Hematopoietic multipotent progenitor cell treated with erythropoietin and hydrocortisone succinate and interleukin-3 and kit ligand, for 6 days (in vitro differentiated cells): ENCODE results near the gene ADAM10.
"Not testable (repeated sequence)": the region's sequence is repeated elsewhere in the genome, so short reads cannot be mapped to it uniquely, and the experiment has no call there.

ENCODE experiments used
- DNase-seq: peaks from one replicate; pipeline ENCODE4 v3.0.0-alpha.2; 2015

Gene ADAM10

DNA sequence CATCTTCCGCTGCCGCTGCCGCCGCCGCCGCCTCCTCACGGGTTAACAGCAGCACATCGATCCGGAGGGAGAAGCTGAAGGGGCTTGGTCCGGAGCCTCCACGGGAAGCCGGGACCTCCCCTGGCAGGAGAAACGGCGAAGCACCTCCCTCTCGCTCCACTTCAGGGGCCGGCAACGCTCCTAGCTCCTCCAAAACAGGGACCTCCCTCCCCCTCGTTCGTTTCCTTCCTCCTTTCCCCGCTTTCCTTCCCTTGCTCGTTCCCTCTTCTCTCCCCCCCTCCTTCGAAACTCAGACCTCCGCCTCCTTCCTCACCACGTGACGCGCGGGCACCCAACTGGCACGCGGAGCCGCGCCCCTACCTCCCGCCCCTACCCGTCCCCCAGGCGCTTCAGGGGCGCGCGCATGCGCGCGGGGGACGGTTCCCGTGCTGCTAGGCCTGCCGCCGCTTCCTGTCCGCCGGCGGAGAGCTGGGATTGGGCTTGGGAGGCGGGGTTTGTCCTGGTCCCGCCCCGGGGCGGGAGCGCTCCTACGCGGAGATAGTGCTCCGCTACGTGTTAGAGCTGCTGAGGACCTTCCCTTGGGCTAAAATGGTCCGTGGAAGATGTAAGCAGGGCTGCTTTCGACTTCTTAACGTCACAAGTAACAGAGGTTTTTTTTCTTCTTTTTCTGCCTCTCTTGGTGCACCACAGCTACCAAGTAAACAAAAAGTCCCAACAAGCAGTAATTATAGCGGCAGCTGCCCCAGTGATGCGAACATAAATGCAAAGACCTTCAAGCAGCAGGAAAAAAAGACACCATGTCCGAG, at the start of gene ADAM10:
Gene ADAM10 (minus strand): TSS at position 176 of the 806 bp plus-strand sequence. CDS start 173 bp downstream, at position 3.
- peak; percentile 98 for DNase-seq

DNA sequence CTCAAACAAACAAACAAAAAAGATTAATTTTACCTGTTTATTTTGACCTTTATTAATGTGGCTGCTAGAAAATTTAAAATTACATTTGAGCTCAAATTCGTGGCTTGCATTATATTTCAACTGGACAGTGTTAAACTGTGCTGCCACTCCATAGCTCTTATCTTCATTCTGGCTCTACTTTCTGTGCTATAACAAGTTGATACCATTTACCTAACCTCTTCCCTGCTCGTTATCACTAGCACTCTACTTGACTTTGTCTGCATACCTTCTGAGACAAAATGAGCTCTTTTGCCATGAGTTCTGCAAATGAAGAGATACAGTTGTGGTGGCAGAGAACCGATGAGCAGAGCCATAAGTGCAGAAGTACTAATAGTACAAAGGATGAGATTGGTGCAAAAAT, 48.0 kb upstream of the ADAM10 start:
- no peak for DNase-seq

DNA sequence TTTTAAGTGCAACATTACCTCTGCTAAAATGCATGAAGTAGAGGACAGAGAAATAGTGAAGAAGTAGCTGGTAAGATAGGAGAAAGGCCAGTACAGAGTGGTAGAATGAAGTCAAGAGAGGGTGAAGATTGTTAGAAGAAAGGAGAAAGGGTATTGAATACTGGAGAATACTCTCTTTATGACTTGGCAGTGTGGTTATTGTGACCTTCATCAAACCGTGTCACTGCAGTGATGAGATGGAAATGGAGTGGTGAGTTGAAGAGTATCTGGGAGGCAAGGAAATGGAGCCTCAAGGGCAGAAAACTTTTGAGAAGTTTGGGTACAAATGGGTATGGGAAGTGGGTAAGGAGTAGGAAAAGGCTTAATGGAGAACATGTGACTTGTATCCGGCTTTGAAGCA, 46.3 kb upstream of the ADAM10 start:
- DNase-seq = no peak

DNA sequence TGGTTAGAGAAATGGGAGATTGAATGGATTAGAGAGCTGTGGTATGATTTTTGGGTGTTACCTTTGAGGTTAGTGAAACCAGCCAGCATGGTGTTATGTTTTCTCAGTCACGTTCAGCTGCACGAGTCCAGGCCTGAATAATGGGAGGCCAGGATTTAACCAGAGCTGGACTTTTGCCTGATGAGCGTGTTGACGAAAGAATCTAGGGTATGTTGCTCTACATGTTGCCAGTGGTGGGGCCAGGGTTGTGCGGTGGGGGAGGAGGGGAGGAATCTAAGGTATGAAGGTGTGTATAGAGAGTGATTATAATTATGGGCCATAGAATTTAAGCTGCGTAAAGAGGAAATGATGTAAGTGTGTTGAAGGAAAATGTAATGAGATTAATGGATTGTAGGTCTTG, 44.4 kb upstream of the ADAM10 start:
- no peak for DNase-seq

GRCh38 chr15:58788056-58788710, 38.7 kb upstream of the ADAM10 start:
- DNase-seq = no peak

DNA sequence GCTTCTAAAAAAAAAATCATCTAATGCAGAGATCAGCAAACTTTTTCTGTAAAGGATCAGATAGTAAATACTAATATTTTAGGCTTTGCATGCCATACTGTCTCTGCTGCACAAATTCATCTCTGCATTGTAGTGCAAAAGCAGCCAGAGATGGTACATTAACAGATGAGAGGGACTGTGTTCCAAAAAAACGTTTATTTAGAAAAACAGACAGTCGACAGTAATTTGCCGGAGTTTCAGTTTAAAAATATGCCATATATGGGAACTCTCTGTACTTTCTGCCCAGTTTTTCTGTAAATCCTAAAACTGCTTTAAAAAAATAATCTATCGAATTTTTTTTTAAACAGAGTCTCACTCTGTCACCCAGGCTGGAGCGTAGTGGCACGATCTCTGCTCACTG, 35.8 kb upstream of the ADAM10 start:
- no peak for DNase-seq

DNA sequence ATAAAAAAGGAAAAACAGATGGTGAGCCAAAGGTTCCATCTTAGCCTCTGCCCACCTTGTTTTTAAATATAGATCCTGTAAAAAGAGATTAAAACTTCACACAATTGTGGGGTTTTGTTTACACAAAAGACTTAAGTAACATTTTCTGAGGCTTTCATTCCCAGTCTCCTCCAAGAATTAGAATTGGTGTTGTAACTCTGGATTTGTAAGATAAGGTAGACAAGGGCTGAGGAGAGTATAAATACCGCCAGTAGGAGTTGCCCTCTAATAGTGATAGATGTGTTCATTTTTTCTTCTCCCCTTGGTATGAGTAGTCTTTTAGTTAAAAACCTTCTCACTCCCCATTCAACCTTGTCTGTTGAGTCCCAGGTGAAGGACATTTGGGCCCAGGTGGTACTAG, 30.0 kb upstream of the ADAM10 start:
- peak; percentile 23 for DNase-seq

DNA sequence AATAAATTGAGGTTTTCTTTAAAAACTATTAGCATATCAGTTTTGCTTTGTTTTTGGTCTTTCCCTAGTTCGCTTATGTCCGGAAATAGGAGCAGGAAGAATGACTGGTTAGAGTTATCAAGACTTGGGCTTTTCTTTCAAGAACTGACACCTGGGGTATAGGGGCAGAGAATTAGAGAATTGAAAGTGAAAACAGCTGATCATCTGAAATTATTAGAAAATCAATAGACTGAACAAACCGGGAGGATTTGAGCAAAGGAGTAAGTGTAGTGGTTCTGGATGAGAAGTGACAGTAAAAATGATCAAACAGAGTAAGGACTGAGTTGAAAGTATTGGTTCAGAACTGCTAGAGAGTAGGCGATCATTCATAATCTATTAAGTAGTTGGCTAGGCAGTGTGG, 27.6 kb upstream of the ADAM10 start:
- DNase-seq = no peak

GRCh38 chr15:58775402-58775801, 25.9 kb upstream of the ADAM10 start:
- DNase-seq = no peak

- DNase-seq = no peak
These were observed 23.5 kb upstream of the ADAM10 start for GRCh38 chr15:58773024-58773423.

DNA sequence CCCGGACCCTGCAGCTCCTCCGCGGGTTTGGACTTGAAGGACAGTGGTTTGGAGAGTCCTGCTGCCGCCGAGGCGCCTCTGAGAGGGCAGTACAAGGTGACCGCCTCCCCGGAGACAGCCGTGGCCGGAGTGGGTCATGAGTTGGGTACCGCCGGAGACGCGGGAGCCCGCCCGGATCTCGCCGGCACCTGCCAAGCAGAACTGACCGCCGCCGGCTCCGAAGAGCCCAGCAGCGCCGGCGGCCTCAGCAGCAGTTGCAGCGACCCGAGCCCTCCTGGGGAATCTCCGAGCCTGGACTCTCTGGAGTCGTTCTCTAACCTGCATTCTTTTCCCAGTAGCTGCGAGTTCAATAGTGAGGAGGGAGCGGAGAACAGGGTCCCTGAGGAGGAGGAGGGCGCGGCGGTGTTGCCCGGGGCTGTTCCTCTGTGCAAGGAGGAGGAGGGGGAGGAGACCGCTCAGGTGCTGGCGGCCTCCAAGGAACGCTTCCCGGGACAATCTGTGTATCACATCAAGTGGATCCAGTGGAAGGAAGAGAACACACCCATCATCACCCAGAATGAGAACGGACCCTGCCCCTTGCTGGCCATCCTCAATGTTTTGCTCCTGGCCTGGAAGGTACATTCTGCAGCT, 22.2 kb upstream of the ADAM10 start:
- DNase-seq = peak; percentile 24

GRCh38 chr15:58770857-58771620, 21.5 kb upstream of the ADAM10 start, which contains the start of gene MINDY2:
Gene MINDY2 (plus strand): TSS chr15:58771302. CDS start chr15:58771396, 94 bp downstream.
- peak; percentile 99 for DNase-seq

DNA sequence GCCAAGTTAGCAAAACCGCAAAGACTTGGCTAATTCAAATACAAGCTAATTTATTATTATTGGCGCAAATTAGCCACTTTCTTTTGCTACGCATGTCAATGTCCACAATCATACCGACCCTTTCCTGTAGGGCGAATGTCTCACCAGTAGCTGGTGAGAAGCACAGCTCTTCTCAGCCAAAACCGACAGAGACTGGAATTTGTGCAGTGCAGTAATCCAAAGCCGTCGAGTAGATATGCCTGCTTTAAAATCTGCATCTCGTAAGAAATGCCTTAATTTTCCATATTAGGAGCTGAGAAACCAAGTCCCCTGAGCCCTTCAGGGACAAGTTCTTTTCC, 21.0 kb upstream of the ADAM10 start:
- peak; percentile 74 for DNase-seq

GRCh38 chr15:58768601-58769004, 19.1 kb upstream of the ADAM10 start:
- DNase-seq = not testable (repeated sequence)

GRCh38 chr15:58766290-58766689, 16.8 kb upstream of the ADAM10 start:
- no peak for DNase-seq

GRCh38 chr15:58764468-58764867, 15.0 kb upstream of the ADAM10 start:
- DNase-seq = no peak

- no peak for DNase-seq
These were observed 13.2 kb upstream of the ADAM10 start for GRCh38 chr15:58762731-58763130.

DNA sequence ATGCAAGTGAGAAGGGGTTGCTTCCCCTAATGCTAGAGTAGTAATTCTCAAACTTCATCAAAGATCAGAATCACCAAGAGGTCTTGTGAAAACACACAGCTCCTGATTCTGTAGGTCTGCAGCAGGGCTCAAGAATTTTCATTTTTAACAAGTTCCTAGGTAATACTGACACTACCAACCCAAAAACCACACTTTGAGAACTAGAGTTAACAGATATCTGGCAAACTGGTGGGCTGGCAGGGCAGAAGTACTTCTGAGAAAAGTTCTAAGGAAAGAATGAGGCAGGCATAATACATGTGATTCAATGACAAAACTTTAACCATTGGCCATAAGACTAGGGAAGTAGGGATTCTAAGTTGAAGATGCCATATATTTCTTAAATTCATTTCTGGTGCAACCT, 12.8 kb upstream of the ADAM10 start:
- DNase-seq = no peak

DNA sequence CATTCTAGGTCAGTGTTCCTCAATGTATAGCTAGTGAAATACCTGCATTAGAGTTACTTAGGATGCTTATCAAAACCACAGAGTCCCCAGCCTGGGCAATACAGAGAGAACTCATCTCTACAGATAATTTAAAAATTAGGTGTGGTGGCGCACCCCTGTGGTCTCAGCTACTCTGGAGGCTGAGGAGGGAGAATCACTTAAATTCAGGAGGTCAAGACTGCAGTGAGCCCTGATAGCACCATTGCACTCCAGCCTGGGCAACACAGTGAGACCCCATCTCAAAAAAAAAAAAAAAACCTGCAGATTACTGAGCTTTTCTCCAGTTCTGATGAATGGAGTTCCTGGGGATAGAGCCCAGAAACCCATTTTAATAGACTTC, 11.5 kb upstream of the ADAM10 start:
- DNase-seq = peak; percentile 38

DNA sequence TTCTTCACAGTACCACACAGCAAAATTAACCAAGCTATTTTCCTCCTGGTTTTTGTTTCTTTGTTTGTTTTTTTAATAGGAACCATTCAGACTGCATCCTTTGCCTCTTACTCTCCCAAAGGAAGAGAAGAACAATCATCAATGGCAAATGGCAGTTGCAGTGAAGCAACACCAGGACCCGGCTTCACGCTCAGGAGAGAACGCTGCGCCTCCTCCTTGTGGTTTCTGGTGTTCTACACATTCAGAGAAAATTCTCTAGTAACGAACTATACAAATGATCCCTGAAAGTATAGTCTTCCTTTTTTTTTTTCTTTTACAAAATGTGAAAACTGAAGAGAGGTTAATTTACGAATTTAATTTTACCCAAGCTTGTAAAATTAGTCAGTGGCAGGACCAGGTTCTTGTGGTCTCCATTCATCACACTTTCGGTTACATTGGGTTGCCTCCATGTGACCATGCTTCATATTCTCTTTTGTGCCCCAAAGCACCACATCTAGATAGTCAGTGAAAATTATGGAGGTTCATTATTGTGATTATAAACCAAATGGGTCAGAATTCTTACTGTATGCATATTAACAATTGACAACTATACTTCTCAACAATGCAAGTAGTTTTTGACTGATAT, 11.0 kb upstream of the ADAM10 start:
- no peak for DNase-seq

DNA sequence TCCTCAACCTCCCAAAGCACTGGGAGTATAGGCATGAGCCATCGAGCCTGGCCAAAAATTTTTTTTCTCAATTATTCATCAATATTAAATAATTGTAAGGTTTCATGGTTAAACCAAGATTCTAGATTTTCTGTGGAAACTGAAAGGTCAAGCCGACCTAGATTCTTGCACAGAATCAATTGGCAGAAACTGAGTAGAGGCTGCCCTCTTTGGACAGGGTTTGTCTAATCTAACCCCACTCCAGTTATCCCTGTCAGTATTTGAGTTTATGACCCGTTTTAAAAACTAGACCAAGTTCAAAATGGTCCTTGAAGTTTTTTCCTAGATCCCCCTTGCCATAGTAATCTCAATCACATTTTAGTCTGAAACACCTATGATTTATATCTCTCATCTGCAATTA, 8.6 kb upstream of the ADAM10 start:
- peak; percentile 43 for DNase-seq

GRCh38 chr15:58755956-58756355, 6.4 kb upstream of the ADAM10 start:
- DNase-seq = peak; percentile 45

DNA sequence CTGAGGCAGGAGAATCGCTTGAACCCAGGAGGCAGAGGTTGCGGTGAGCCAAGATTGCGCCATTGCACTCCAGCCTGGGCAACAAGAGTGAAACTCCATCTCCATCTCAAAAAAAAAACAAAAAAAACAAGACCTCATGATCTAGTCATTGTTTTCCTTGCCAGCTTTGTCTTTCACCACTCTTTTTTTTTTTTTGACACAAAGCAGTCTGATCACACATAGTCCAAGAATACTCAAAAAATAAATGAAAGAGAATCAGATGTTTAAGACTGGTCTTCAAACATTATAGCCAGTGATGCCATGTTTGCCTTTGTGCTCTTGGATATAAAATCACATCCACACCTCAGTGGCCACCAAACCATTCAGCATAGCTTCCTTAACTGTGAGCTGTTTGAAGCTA, 5.8 kb upstream of the ADAM10 start:
- no peak for DNase-seq
